ENCODE results near the gene PRPF6. TPM values are rescaled to one million over a fixed set of nuclear protein-coding genes. Genes with fewer than 3 reads are reported as not detected.

The PRPF6 gene
- total RNA-seq, 1 donor from 2014 or later = 46.8 TPM

- Histone ChIP-seq H3K4me1 (peaks cover 64% of the 10 kb centered on the region), H3K9me3 (replicated peaks) (no peaks in the 10 kb centered on the region), H3K4me3 (peak overlapping the region; percentile 69), H3K36me3 (peaks cover 21% of the 10 kb centered on the region), H3K27me3 (ENCODE audit: low read depth) (peaks cover 71% of the 10 kb centered on the region), H3K27ac (replicated peaks) (peak overlapping the region; percentile 89)
- DNase-seq = no peak
- no peak for TF ChIP-seq CTCF (IDR thresholded peaks at IDR 0.05; ENCODE audit: borderline replicate concordance)
- intact Hi-C loops (cut with micrococcal nuclease) = no loop called here
Observed at GRCh38 chr20:64038224-64038564, 57.3 kb downstream of the PRPF6 start.

- peaks cover 16% of the 10 kb centered on the region for H3K36me3 ChIP-seq
- H3K4me3 ChIP-seq = peak overlapping the region; percentile 69
- peaks cover 76% of the 10 kb centered on the region for H3K27me3 ChIP-seq (ENCODE audit: low read depth)
- DNase-seq = peak; percentile 74
- intact Hi-C loops (cut with micrococcal nuclease) = no loop called here
- H3K9me3 ChIP-seq (replicated peaks) = no peaks in the 10 kb centered on the region
- peak overlapping the region; percentile 89 for H3K27ac ChIP-seq (replicated peaks)
- peak; percentile 81 for TF ChIP-seq CTCF (IDR thresholded peaks at IDR 0.05; ENCODE audit: borderline replicate concordance)
- H3K4me1 ChIP-seq = peaks cover 61% of the 10 kb centered on the region
Observed at GRCh38 chr20:64038565-64039292, 57.8 kb downstream of the PRPF6 start.

GRCh38 chr20:64039293-64040160 lies 58.6 kb downstream of the PRPF6 start:
- Histone ChIP-seq H3K4me1 (peaks cover 54% of the 10 kb centered on the region), H3K27me3 (ENCODE audit: low read depth) (peaks cover 84% of the 10 kb centered on the region), H3K4me3 (peak overlapping the region; percentile 69), H3K9me3 (replicated peaks) (no peaks in the 10 kb centered on the region), H3K27ac (replicated peaks) (peak overlapping the region; percentile 89), H3K36me3 (peaks cover 9% of the 10 kb centered on the region)
- intact Hi-C loops (cut with micrococcal nuclease) = no loop called here
- no peak for TF ChIP-seq CTCF (IDR thresholded peaks at IDR 0.05; ENCODE audit: borderline replicate concordance)
- no peak for DNase-seq

- H3K4me3 ChIP-seq = no peak overlapping the region
- intact Hi-C loops (cut with micrococcal nuclease) = no loop called here
- no peaks in the 10 kb centered on the region for H3K36me3 ChIP-seq
- H3K4me1 ChIP-seq = peaks cover 54% of the 10 kb centered on the region
- DNase-seq = no peak
- TF ChIP-seq CTCF (IDR thresholded peaks at IDR 0.05; ENCODE audit: borderline replicate concordance) = no peak
- H3K9me3 ChIP-seq (replicated peaks) = no peaks in the 10 kb centered on the region
- H3K27me3 ChIP-seq (ENCODE audit: low read depth) = peaks cover 93% of the 10 kb centered on the region
- H3K27ac ChIP-seq (replicated peaks) = peak overlapping the region; percentile 89
Observed at GRCh38 chr20:64040231-64041039, 59.5 kb downstream of the PRPF6 start.

Data from left ventricle myocardium inferior (tissue), 1 donor.